PC-3 (cell line): ENCODE results near the gene SUSD3. TPM values are rescaled to one million over a fixed set of nuclear protein-coding genes. Genes with fewer than 3 reads are reported as not detected.
"Not testable (repeated sequence)": the region's sequence is repeated elsewhere in the genome, so short reads cannot be mapped to it uniquely, and the experiment has no call there.

Source experiments
- ATAC-seq: fragments of 200-7000 bp; cut with Tn5 transposase; 2 replicates; pipeline ENCODE4 v1.9.1; 2020; ENCODE audit warnings: mild to moderate bottlenecking, moderate library complexity
- BruUV-seq: library from RNA; stranded (reverse); fragments of 400-500 nt; replicated peaks from 2 replicates; lab custom pipeline; 2021; lab: Mats Ljungman, UMichigan
- CTCF ChIA-PET: fragments of 300-600 bp; sonication (Branson Sonifier 250); formaldehyde crosslinking; loops from one replicate; lab custom pipeline; 2022; ENCODE audit warnings: antibody characterized with exemption; lab: Charles Lee
- POLR2A ChIA-PET: fragments of 300-600 bp; sonication (Branson Sonifier 250); formaldehyde crosslinking; loops from one replicate; lab custom pipeline; 2022; ENCODE audit warnings: antibody characterized with exemption; ENCODE audit not compliant: unreplicated experiment; lab: Charles Lee
- DNase-seq: peaks from one replicate; pipeline ENCODE4 v3.0.0-alpha.2; 2015
- H2AFZ ChIP-seq: fragments of 300-600 bp; sonication (generic); 2 replicates; pipeline ENCODE4 v1.6.0; 2016; ENCODE audit warnings: antibody characterized with exemption, low read length
- H3F3A ChIP-seq: fragments of 300-600 bp; sonication (generic); one replicate; pipeline ENCODE4 v1.6.0; 2017; ENCODE audit warnings: antibody characterized with exemption, low read length, control low read depth, mild to moderate bottlenecking; ENCODE audit not compliant: unreplicated experiment
- H3K27ac ChIP-seq: fragments of 300-600 bp; sonication (generic); 2 replicates; pipeline ENCODE4 v1.5.1; 2016; ENCODE audit warnings: mild to moderate bottlenecking, low read length
- H3K27me3 ChIP-seq: fragments of 300-600 bp; sonication (generic); 2 replicates; pipeline ENCODE4 v1.6.1; 2016; ENCODE audit warnings: low read length, mixed read lengths
- H3K36me3 ChIP-seq: fragments of 300-600 bp; sonication (generic); 2 replicates; pipeline ENCODE4 v1.6.1; 2016; ENCODE audit warnings: low read depth, mixed run types, low read length, mixed read lengths
- H3K4me1 ChIP-seq: fragments of 300-600 bp; sonication (generic); 2 replicates; pipeline ENCODE4 v1.5.1; 2016; ENCODE audit warnings: low read length; ENCODE audit not compliant: insufficient read depth
- H3K4me2 ChIP-seq: fragments of 300-600 bp; sonication (generic); 2 replicates; pipeline ENCODE4 v1.6.0; 2016; ENCODE audit warnings: low read length
- H3K4me3 ChIP-seq: fragments of 300-600 bp; sonication (generic); 2 replicates; pipeline ENCODE4 v1.5.1; 2016; ENCODE audit warnings: mild to moderate bottlenecking, low read length, mixed read lengths
- H3K79me2 ChIP-seq: fragments of 300-600 bp; sonication (generic); 2 replicates; pipeline ENCODE4 v1.6.1; 2017; ENCODE audit warnings: low read length, mixed read lengths
- H3K9ac ChIP-seq: fragments of 300-600 bp; sonication (generic); 2 replicates; pipeline ENCODE4 v1.6.0; 2016; ENCODE audit warnings: mild to moderate bottlenecking, low read length
- H3K9me2 ChIP-seq: fragments of 300-600 bp; sonication (generic); replicated peaks from 2 replicates; pipeline ENCODE4 v1.6.1; 2016; ENCODE audit warnings: mixed run types, low read length, mixed read lengths
- H3K9me3 ChIP-seq: fragments of 300-600 bp; sonication (generic); 2 replicates; pipeline ENCODE4 v1.6.1; 2016; ENCODE audit warnings: low read length, mixed read lengths
- H4K20me1 ChIP-seq: fragments of 300-600 bp; sonication (generic); 2 replicates; pipeline ENCODE4 v1.6.1; 2016; ENCODE audit warnings: low read length, mixed read lengths
- EZH2 ChIP-seq: fragments of 300-600 bp; sonication (generic); IDR thresholded peaks from one replicate; pipeline ENCODE4 v1.6.1; 2017; ENCODE audit warnings: antibody characterized with exemption, mild to moderate bottlenecking, low read length; ENCODE audit not compliant: unreplicated experiment
- EZH2phosphoT487 ChIP-seq: fragments of 300-600 bp; sonication (generic); IDR thresholded peaks from 2 replicates; pipeline ENCODE4 v1.6.1; 2018; ENCODE audit warnings: mild to moderate bottlenecking, antibody characterized with exemption, low read length, borderline replicate concordance
- intact Hi-C: fragments of 100-400 bp; cut with micrococcal nuclease; formaldehyde crosslinking; loops from 2 replicates; pipeline ENCODE4 v1.9.0; 2023
- total RNA-seq: library from RNA; depleted of rRNA; stranded (reverse); fragments of >200 nt; gene quantifications from 2 replicates; pipeline ENCODE4 v1.2.3, GENCODE V29; 2014
- TF ChIP-seq, protein P1 (sequence below): fragments of 300-600 bp; sonication (generic); conservative IDR thresholded peaks from 2 replicates; pipeline ENCODE4 v1.5.1; 2017; ENCODE audit warnings: antibody characterized with exemption, low read depth, mild to moderate bottlenecking, low read length

Gene SUSD3
- total RNA-seq, 1 experiment from 2014 or later = 13.4 TPM

DNA sequence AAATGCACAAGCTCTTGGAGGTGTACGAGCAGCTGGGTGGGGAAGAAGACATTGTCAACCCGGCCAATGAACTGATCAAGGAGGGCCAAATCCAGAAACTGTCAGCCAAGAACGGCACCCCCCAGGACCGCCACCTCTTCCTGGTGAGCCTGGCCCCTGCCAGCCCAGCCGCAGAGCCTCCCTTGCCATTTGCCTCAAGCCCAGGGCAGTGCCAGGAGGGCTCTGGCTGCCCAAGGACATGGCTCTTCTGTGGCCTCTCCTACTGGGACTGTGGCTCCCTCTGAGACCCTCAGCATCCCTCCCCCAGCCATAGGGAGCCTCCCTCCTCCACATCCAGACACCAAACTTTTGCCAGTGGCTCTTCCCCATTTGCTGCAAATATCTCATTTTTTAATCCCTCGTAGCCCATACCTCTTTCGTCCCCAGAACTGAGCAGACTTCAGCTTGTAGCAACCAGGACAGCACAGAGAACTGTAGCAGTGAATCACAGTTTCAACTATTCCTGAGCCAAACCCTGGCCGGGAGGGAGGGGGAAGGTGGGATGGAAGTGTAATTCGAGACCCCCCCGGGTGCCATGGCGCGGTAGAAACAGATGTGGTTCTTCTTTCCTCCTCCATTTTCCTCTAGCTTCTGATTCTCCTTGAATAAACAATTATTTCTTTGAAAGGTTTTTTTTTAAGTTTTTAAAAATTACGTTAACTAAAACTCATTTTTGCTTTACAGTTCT, 44.5 kb upstream of the SUSD3 start:
- Histone ChIP-seq H3K4me1 (no peaks in the 10 kb centered on the region), H2AFZ (no peak overlapping the region)

DNA sequence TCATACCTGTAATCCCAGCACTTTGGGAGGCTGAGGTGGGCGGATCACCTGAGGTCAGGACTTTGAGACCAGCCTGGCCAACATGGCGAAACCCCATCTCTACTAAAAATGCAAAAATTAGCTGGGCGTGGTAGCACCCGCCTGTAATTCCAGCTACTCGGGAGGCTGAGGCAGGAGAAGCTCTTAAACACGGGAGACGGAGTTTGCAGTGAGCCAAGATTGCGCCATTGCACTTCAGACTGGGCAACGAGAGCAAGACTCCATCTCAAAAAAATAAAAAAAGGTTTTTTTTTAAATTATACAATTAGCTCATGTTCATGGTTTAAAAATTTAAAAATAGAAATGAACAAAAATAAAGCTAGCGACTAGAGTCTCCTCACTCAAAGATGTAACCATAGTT, 43.3 kb upstream of the SUSD3 start:
- CTCF ChIA-PET, H3K4me3 ChIP-seq, DNase-seq, H3K79me2 ChIP-seq, H3K9ac ChIP-seq, H3K9me3 ChIP-seq, H3K36me3 ChIP-seq, H3F3A ChIP-seq, ATAC-seq, H2AFZ ChIP-seq, H3K27ac ChIP-seq, H3K27me3 ChIP-seq, H4K20me1 ChIP-seq, H3K9me2 ChIP-seq, POLR2A ChIA-PET, BruUV-seq, intact Hi-C loops, H3K4me2 ChIP-seq, H3K4me1 ChIP-seq: not testable (repeated sequence)

More for the DNA sequence above, 44.5 kb upstream of the SUSD3 start:
- Histone ChIP-seq H3K4me3 (no peak overlapping the region), H3K79me2 (no peaks in the 10 kb centered on the region), H3K36me3 (no peaks in the 10 kb centered on the region), H3K27me3 (no peaks in the 10 kb centered on the region), H3K4me2 (no peak overlapping the region), H3K9me2 (no peaks in the 10 kb centered on the region), H3K27ac (no peak overlapping the region), H4K20me1 (no peaks in the 10 kb centered on the region), H3F3A (no peaks in the 10 kb centered on the region), H3K9me3 (no peaks in the 10 kb centered on the region), H3K9ac (no peak overlapping the region)
- no TSS peak for BruUV-seq
- ATAC-seq = no peak
- CTCF ChIA-PET = interaction anchor here (0.8 kb wide), 1 partner anchor 65 kb away, joined by 4 read pairs; no protein-coding TSS in a partner anchor
- no peak for DNase-seq
- intact Hi-C loops = no loop called here
- TF ChIP-seq EZH2 (no peak), EZH2phosphoT487 (no peak)
- TF ChIP-seq, protein P1, sequence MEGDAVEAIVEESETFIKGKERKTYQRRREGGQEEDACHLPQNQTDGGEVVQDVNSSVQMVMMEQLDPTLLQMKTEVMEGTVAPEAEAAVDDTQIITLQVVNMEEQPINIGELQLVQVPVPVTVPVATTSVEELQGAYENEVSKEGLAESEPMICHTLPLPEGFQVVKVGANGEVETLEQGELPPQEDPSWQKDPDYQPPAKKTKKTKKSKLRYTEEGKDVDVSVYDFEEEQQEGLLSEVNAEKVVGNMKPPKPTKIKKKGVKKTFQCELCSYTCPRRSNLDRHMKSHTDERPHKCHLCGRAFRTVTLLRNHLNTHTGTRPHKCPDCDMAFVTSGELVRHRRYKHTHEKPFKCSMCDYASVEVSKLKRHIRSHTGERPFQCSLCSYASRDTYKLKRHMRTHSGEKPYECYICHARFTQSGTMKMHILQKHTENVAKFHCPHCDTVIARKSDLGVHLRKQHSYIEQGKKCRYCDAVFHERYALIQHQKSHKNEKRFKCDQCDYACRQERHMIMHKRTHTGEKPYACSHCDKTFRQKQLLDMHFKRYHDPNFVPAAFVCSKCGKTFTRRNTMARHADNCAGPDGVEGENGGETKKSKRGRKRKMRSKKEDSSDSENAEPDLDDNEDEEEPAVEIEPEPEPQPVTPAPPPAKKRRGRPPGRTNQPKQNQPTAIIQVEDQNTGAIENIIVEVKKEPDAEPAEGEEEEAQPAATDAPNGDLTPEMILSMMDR = no peak
- POLR2A ChIA-PET = no interaction called here

DNA sequence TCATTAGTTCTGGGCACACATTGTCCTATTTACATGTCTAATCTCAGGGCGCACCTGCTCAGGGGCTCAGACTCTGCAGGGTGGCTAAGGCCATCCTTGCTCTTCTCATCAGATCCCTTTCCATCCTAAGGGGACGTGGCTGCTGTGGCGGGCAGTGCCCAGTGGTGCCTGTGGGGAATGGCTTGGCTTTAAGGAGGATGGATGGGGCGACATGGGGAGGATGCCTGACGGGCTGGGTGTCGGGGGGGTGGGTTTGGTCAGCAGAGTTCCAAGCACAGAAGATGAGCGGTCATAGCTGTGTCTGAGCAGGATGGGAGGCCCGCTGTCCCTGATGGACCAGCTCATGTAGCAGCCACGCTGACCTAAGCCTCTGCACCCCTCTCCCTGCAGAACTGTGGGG, 40.9 kb upstream of the SUSD3 start:
- Histone ChIP-seq H2AFZ (no peak overlapping the region), H4K20me1 (no peaks in the 10 kb centered on the region), H3K27ac (no peak overlapping the region), H3K9ac (no peak overlapping the region), H3K4me3 (no peak overlapping the region), H3K4me1 (no peaks in the 10 kb centered on the region), H3K9me2 (no peaks in the 10 kb centered on the region), H3K9me3 (no peaks in the 10 kb centered on the region), H3K79me2 (no peaks in the 10 kb centered on the region), H3K36me3 (no peaks in the 10 kb centered on the region), H3F3A (no peaks in the 10 kb centered on the region), H3K4me2 (no peak overlapping the region), H3K27me3 (no peaks in the 10 kb centered on the region)
- TF ChIP-seq, protein P1 = no peak
- no peak for TF ChIP-seq EZH2phosphoT487
- no peak for TF ChIP-seq EZH2
- BruUV-seq = no TSS peak
- ATAC-seq (no peak), DNase-seq (no peak)
- ChIA-PET CTCF (no interaction called here), POLR2A (no interaction called here)
- intact Hi-C loops = no loop called here
